Cardiac fibroblast (primary cell): ENCODE data around the gene LSP1.
"Not testable (repeated sequence)": the region's sequence is repeated elsewhere in the genome, so short reads cannot be mapped to it uniquely, and the experiment has no call there.

ENCODE experiments used
- DNase-seq, 2 donors: peaks; one replicate each; pipeline versions ENCODE4 v3.0.0 to v3.0.0-alpha.2; 2010; ENCODE audit warnings: low read depth in 2 of 2
- H3K4me3 ChIP-seq, 2 donors: replicated peaks in 1 of 2; 1 replicate in 1 of 2; 2 replicates in 1 of 2; pipeline ENCODE4 v1.5.1; 2011; ENCODE audit warnings: low read depth in 2 of 2, low read length in 2 of 2, mild to moderate bottlenecking in 2 of 2, moderate library complexity in 1 of 2
- TF ChIP-seq, protein P1 (sequence below): IDR thresholded peaks from one replicate; pipeline ENCODE4 v1.5.1; 2011; ENCODE audit warnings: low read depth, mild to moderate bottlenecking, low read length, inconsistent platforms

The LSP1 gene

DNA sequence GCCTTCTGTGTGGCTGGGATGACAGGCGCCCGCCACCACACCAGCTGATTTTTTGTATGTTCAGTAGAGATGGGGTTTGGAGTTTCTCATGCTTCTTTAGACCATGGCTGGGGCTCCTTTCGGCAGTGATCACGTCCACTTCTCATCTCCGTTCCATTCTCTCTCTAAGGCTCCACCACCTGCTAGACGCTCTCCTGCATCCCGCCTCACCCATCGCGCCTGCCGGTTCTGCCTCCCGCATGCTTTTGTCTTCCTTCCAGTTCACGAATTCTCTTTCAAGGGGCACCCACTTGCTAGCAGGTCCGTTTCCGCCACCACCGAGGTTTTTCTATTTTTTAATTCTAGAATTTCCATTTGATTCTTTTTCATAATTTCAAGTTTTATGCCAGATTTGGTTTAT, 40.1 kb upstream of the LSP1 start:
- no peak overlapping the region for H3K4me3 ChIP-seq
- DNase-seq = no peak
- TF ChIP-seq, protein P1, sequence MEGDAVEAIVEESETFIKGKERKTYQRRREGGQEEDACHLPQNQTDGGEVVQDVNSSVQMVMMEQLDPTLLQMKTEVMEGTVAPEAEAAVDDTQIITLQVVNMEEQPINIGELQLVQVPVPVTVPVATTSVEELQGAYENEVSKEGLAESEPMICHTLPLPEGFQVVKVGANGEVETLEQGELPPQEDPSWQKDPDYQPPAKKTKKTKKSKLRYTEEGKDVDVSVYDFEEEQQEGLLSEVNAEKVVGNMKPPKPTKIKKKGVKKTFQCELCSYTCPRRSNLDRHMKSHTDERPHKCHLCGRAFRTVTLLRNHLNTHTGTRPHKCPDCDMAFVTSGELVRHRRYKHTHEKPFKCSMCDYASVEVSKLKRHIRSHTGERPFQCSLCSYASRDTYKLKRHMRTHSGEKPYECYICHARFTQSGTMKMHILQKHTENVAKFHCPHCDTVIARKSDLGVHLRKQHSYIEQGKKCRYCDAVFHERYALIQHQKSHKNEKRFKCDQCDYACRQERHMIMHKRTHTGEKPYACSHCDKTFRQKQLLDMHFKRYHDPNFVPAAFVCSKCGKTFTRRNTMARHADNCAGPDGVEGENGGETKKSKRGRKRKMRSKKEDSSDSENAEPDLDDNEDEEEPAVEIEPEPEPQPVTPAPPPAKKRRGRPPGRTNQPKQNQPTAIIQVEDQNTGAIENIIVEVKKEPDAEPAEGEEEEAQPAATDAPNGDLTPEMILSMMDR = no peak

DNA sequence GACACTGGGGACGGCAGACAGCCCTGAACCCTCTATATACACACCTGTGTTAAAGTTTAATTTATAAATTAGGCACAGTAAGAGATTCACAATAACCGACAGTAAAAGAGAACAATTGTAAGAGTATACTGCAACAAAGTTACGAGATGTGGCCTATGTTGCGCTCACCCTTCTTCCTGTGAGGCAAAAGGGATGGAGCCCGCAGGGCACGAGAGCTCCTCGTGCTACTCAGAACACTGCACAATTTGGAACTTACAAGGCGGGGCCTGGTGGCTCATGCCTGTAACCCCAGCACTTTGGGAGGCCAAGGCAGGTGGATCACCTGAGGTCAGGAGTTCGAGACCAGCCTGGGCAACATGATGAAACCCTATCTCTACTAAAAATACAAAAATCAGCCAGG, 39.5 kb upstream of the LSP1 start:
- not testable (repeated sequence) for H3K4me3 ChIP-seq, DNase-seq

DNA sequence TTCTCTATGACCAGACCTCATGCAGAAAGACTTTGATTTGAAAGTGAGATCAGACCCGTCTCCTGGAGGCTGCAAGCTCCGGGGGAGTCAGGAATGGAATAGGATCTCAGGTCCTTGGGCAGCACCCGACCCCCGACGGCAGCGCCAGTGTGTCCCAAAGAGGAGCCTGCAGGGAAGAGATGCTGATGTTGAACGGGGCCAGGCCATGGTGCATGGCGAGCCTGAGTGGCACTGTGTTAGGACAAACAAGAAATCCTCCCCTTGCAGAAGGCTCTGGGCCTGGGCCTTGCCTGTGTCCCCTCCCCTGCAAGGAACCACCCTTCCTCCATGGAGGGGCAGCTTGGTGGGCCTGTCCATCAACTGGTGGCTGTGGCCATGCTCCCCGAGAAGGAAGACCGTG, 38.2 kb upstream of the LSP1 start:
- no peak overlapping the region for H3K4me3 ChIP-seq
- no peak for DNase-seq
- TF ChIP-seq, protein P1 = no peak

DNA sequence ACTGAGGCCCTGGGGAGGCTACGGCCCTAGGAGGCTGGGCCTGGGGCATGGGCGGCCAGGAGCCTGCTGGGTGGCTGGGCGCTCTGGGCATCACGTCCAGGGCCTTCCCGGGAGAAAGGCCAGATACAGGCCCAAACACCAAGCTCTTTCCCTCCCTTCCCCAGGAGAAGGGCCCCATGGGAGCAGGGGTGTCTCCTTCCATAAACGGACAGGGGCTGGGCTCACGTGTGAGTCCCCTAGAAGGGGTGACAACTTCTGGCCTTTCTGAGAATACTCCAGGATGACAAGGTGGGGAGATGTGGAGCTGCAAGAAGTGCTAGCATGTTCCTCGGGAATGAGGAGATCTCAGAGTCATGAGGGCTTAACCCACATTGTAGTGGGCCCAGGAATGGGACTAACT, 37.6 kb upstream of the LSP1 start:
- no peak overlapping the region for H3K4me3 ChIP-seq
- no peak for DNase-seq
- TF ChIP-seq, protein P1 = no peak

DNA sequence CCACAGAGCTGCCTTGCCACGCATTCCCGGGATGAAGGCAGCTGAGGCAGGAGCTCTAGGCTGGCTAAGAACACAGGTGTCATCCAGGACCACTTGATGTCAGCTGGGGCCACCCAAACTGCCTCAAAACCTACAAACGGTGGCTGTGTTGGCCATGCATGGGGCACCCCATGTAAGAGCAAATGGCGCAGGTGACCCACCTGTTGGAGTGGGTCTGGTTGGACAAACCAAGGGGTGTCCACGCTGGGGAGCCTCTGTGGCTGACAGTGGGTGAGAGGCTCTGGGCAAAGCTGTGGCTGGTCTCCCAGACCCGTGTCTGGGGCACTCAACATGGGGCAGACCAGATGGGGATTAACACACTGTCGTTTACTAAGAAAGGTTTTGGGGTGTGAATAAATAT, 37.1 kb upstream of the LSP1 start:
- TF ChIP-seq, protein P1 = no peak
- H3K4me3 ChIP-seq = no peak overlapping the region
- no peak for DNase-seq

DNA sequence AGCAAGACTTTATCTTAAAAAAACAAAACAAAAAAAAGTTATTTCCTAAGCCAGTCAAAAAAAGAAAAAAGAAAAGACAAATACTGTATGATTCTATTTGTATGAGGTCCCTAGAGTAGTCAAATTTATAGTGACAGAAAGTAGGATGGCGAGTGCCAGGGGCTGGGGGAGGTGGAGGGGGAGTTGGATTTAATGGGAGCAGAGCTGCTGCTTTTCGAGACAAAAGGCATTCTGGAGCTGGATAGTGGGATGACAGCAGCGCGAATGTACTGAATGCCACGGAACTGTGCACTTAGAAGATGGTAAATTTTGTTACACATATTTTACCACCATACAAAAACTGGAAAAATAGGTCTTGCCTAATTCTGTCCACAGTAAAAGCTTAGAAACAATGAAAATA, 35.9 kb upstream of the LSP1 start:
- no peak overlapping the region for H3K4me3 ChIP-seq
- DNase-seq = no peak
- TF ChIP-seq, protein P1 = no peak

DNA sequence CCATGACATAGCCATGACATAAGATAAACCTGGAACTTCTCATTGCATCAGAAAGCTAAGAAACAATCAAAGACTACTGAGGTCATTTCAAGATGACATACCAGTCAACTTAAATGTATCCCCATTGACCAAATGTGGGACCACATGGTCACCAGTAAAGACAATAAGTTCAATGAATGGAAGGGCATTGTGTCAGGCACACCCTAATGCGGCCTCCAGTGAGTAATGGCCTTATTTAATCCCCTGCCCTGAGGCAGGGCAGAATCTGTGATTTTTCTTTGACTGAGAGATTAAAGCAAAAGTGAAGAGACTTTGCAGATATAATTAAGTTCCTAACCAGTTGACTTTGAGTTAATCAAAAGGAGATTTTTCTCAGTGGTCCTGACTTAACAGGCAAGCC, 35.4 kb upstream of the LSP1 start:
- DNase-seq = no peak
- TF ChIP-seq, protein P1 = no peak

More for the DNA sequence above, 35.4 kb upstream of the LSP1 start:
- no peak overlapping the region for H3K4me3 ChIP-seq
